Thyroid gland (tissue), 4 donors: ENCODE results near the gene EYA4. TPM values are rescaled to one million over a fixed set of nuclear protein-coding genes. Genes with fewer than 3 reads are reported as not detected.

Source experiments
- DNase-seq, 2 donors: peaks; one replicate each; pipeline ENCODE4 v3.0.0-alpha.2; 2019
- H3K27ac ChIP-seq, 3 donors: fragments of 200-600 bp; sonication (generic); 1 replicate in 2 of 3; 2 replicates in 1 of 3; pipeline ENCODE4 v1.5.1; 2016 to 2019; ENCODE audit warnings: mild to moderate bottlenecking in 1 of 3, moderate library complexity in 1 of 3
- H3K27me3 ChIP-seq: fragments of 200-600 bp; sonication (generic); one replicate; pipeline ENCODE4 v1.5.1; 2019
- H3K36me3 ChIP-seq, 2 donors: fragments of 200-600 bp; sonication (generic); one replicate each; pipeline ENCODE4 v1.5.1; 2016 to 2019
- H3K4me1 ChIP-seq, 2 donors: fragments of 200-600 bp; sonication (generic); one replicate each; pipeline ENCODE4 v1.5.1; 2017 to 2019
- H3K4me3 ChIP-seq, 3 donors: fragments of 200-600 bp; sonication (generic); replicated peaks in 1 of 3; 1 replicate in 2 of 3; 2 replicates in 1 of 3; pipeline ENCODE4 v1.5.1; 2016; ENCODE audit warnings: mild to moderate bottlenecking in 1 of 3
- H3K9me3 ChIP-seq: fragments of 200-600 bp; sonication (generic); one replicate; pipeline ENCODE4 v1.5.1; 2017
- CTCF ChIP-seq, 6 experiments: fragments of 200-600 bp in 3 of 6; fragments of 450-650 bp in 3 of 6; sonication (generic) in 3 of 6; IDR thresholded peaks; one replicate each; pipeline ENCODE4 v1.5.1; 2016 to 2019; ENCODE audit warnings: antibody characterized with exemption in 6 of 6, mild to moderate bottlenecking in 2 of 6, inconsistent platforms in 1 of 6, moderate library complexity in 1 of 6
- POLR2A ChIP-seq, 2 donors: fragments of 450-650 bp; IDR thresholded peaks; one replicate each; pipeline ENCODE4 v1.6.1; 2017; ENCODE audit warnings: antibody characterized with exemption in 2 of 2, mild to moderate bottlenecking in 2 of 2, moderate library complexity in 1 of 2
- WGBS, 2 donors: methylation state at CpG; one replicate each; pipeline ENCODE4 v1.1.5; 2017; 5-methylcytosine and 5-hydroxymethylcytosine counted together
- intact Hi-C: fragments of 100-400 bp; cut with DNase I; formaldehyde crosslinking; loops from one replicate; pipeline ENCODE4 v1.15.1; 2023
- total RNA-seq, 4 donors: library from RNA; depleted of rRNA; stranded (reverse); fragments of >200 nt; gene quantifications; one replicate each; pipeline ENCODE4 v1.2.3, GENCODE V29; 2016

Gene EYA4
- total RNA-seq, 4 donors from 2014 or later: 3.3 to 8.2 (median 5.3) TPM

GRCh38 chr6:133463790-133464189 is 222.6 kb downstream of the EYA4 start:
- intact Hi-C loops: no loop called here
- Histone ChIP-seq H3K4me3 (no peak overlapping the region), H3K36me3 (no peaks in the 10 kb centered on the region), H3K27me3 (no peaks in the 10 kb centered on the region), H3K9me3 (no peaks in the 10 kb centered on the region), H3K27ac (no peak overlapping the region), H3K4me1 (peaks cover 4 to 9% of the 10 kb centered on the region in 2 donors)
- no peak for TF ChIP-seq CTCF (IDR thresholded peaks at IDR 0.05)
- TF ChIP-seq POLR2A (IDR thresholded peaks at IDR 0.05): no peak
- 30 to 35% methylated on average over 1 of the region's 1 CpG for WGBS, 2 donors
- DNase-seq: no peak

GRCh38 chr6:133466680-133467079 is 225.5 kb downstream of the EYA4 start:
- TF ChIP-seq POLR2A (IDR thresholded peaks at IDR 0.05) (no peak), CTCF (IDR thresholded peaks at IDR 0.05) (no peak)
- WGBS, 2 donors: 89 to 92% methylated on average over 4 of the region's 4 CpGs
- no peaks in the 10 kb centered on the region for H3K27me3 ChIP-seq
- intact Hi-C loops: no loop called here
- H3K4me3 ChIP-seq: no peak overlapping the region
- no peaks in the 10 kb centered on the region for H3K36me3 ChIP-seq
- H3K9me3 ChIP-seq: no peaks in the 10 kb centered on the region
- peaks cover 4 to 9% of the 10 kb centered on the region in 2 donors for H3K4me1 ChIP-seq
- H3K27ac ChIP-seq: no peak overlapping the region
- DNase-seq: no peak

- intact Hi-C loops: no loop called here
- no peak for DNase-seq
- Histone ChIP-seq H3K27ac (no peak overlapping the region), H3K4me3 (no peak overlapping the region), H3K27me3 (no peaks in the 10 kb centered on the region), H3K4me1 (peaks cover 4 to 9% of the 10 kb centered on the region in 2 donors), H3K9me3 (no peaks in the 10 kb centered on the region), H3K36me3 (no peaks in the 10 kb centered on the region)
- TF ChIP-seq CTCF (IDR thresholded peaks at IDR 0.05) (no peak), POLR2A (IDR thresholded peaks at IDR 0.05) (no peak)
Measured at GRCh38 chr6:133467231-133467981, 226.2 kb downstream of the EYA4 start.

GRCh38 chr6:133467982-133468380 is 226.8 kb downstream of the EYA4 start:
- Histone ChIP-seq H3K27me3 (no peaks in the 10 kb centered on the region), H3K36me3 (no peaks in the 10 kb centered on the region), H3K9me3 (no peaks in the 10 kb centered on the region), H3K27ac (no peak overlapping the region), H3K4me3 (no peak overlapping the region), H3K4me1 (peaks cover 4 to 9% of the 10 kb centered on the region in 2 donors)
- intact Hi-C loops: no loop called here
- DNase-seq: no peak
- 81 to 82% methylated on average over 2 of the region's 2 CpGs for WGBS, 2 donors
- no peak for TF ChIP-seq POLR2A (IDR thresholded peaks at IDR 0.05)
- TF ChIP-seq CTCF (IDR thresholded peaks at IDR 0.05): no peak

GRCh38 chr6:133468591-133468990 is 227.4 kb downstream of the EYA4 start:
- H3K9me3 ChIP-seq: no peaks in the 10 kb centered on the region
- no peak overlapping the region for H3K27ac ChIP-seq
- DNase-seq: no peak
- intact Hi-C loops: no loop called here
- H3K36me3 ChIP-seq: no peaks in the 10 kb centered on the region
- no peak overlapping the region for H3K4me3 ChIP-seq
- 90 to 92% methylated on average over 8 of the region's 8 CpGs for WGBS, 2 donors
- no peaks in the 10 kb centered on the region for H3K27me3 ChIP-seq
- TF ChIP-seq CTCF (IDR thresholded peaks at IDR 0.05): no peak
- no peak for TF ChIP-seq POLR2A (IDR thresholded peaks at IDR 0.05)
- H3K4me1 ChIP-seq: peaks cover 2 to 9% of the 10 kb centered on the region in 2 donors
